Suprapubic skin (tissue), 4 donors: ENCODE data around the gene TAF4B. TPM values are rescaled to one million over a fixed set of nuclear protein-coding genes. Genes with fewer than 3 reads are reported as not detected.

Experiments used
- DNase-seq, 2 donors: peaks; one replicate each; pipeline ENCODE4 v3.0.0-alpha.2; 2019; ENCODE audit warnings: low spot score in 2 of 2
- H3K27ac ChIP-seq: fragments of 200-600 bp; sonication (generic); one replicate; pipeline ENCODE4 v1.5.1; 2019
- H3K27me3 ChIP-seq: fragments of 200-600 bp; sonication (generic); one replicate; pipeline ENCODE4 v1.5.1; 2019
- H3K36me3 ChIP-seq: fragments of 200-600 bp; sonication (generic); one replicate; pipeline ENCODE4 v1.5.1; 2019
- H3K4me1 ChIP-seq: fragments of 200-600 bp; sonication (generic); one replicate; pipeline ENCODE4 v1.5.1; 2019
- H3K4me3 ChIP-seq: fragments of 200-600 bp; sonication (generic); one replicate; pipeline ENCODE4 v1.5.1; 2019; ENCODE audit warnings: mild to moderate bottlenecking
- H3K9me3 ChIP-seq: fragments of 200-600 bp; sonication (generic); one replicate; pipeline ENCODE4 v1.5.1; 2019
- EP300 ChIP-seq: sonication (generic); formaldehyde crosslinking; IDR thresholded peaks from one replicate; pipeline ENCODE4 v1.6.1; 2017; ENCODE audit warnings: antibody characterized with exemption
- POLR2A ChIP-seq, 2 donors: fragments of 450-650 bp; IDR thresholded peaks; one replicate each; pipeline ENCODE4 v1.6.1; 2017; ENCODE audit warnings: antibody characterized with exemption in 2 of 2, mild to moderate bottlenecking in 2 of 2, moderate library complexity in 2 of 2
- POLR2AphosphoS5 ChIP-seq, 3 donors: sonication (generic); formaldehyde crosslinking; IDR thresholded peaks; one replicate each; pipeline ENCODE4 v1.6.1; 2017; ENCODE audit warnings: antibody characterized with exemption in 3 of 3
- WGBS: methylation state at CpG from one replicate; pipeline ENCODE4 v1.1.5; 2018; 5-methylcytosine and 5-hydroxymethylcytosine counted together
- total RNA-seq, 4 donors: library from RNA; depleted of rRNA; stranded (reverse); fragments of >200 nt; gene quantifications; one replicate each; pipeline ENCODE4 v1.1.0, GENCODE V29; 2016
- TF ChIP-seq, protein P1 (sequence below), 2 donors: fragments of 200-600 bp in 1 of 2; fragments of 450-650 bp in 1 of 2; sonication (generic) in 1 of 2; IDR thresholded peaks; one replicate each; pipeline ENCODE4 v1.5.1; 2016 to 2019; ENCODE audit warnings: antibody characterized with exemption in 2 of 2, mild to moderate bottlenecking in 1 of 2, moderate library complexity in 1 of 2

Gene TAF4B
- total RNA-seq, 4 donors from 2014 or later: 21.9 to 28.4 (median 23.4) TPM

- DNase-seq: no peak
- Histone ChIP-seq H3K4me1 (no peaks in the 10 kb centered on the region), H3K27me3 (no peaks in the 10 kb centered on the region), H3K36me3 (no peaks in the 10 kb centered on the region), H3K9me3 (no peaks in the 10 kb centered on the region), H3K27ac (no peak overlapping the region), H3K4me3 (no peak overlapping the region)
- TF ChIP-seq EP300 (no peak), POLR2AphosphoS5 (IDR thresholded peaks at IDR 0.05) (no peak), POLR2A (IDR thresholded peaks at IDR 0.05) (no peak)
- TF ChIP-seq, protein P1, sequence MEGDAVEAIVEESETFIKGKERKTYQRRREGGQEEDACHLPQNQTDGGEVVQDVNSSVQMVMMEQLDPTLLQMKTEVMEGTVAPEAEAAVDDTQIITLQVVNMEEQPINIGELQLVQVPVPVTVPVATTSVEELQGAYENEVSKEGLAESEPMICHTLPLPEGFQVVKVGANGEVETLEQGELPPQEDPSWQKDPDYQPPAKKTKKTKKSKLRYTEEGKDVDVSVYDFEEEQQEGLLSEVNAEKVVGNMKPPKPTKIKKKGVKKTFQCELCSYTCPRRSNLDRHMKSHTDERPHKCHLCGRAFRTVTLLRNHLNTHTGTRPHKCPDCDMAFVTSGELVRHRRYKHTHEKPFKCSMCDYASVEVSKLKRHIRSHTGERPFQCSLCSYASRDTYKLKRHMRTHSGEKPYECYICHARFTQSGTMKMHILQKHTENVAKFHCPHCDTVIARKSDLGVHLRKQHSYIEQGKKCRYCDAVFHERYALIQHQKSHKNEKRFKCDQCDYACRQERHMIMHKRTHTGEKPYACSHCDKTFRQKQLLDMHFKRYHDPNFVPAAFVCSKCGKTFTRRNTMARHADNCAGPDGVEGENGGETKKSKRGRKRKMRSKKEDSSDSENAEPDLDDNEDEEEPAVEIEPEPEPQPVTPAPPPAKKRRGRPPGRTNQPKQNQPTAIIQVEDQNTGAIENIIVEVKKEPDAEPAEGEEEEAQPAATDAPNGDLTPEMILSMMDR (IDR thresholded peaks at IDR 0.05): no peak
- WGBS: 67% methylated on average over 4 of the region's 4 CpGs
These were observed 16.1 kb upstream of the TAF4B start for GRCh38 chr18:26210147-26210546.

- H3K4me1 ChIP-seq: no peaks in the 10 kb centered on the region
- 47% methylated on average over 7 of the region's 7 CpGs for WGBS
- TF ChIP-seq POLR2AphosphoS5 (IDR thresholded peaks at IDR 0.05) (no peak), EP300 (no peak), POLR2A (IDR thresholded peaks at IDR 0.05) (no peak)
- TF ChIP-seq, protein P1 (IDR thresholded peaks at IDR 0.05): no peak
- no peak overlapping the region for H3K4me3 ChIP-seq
- H3K9me3 ChIP-seq: no peaks in the 10 kb centered on the region
- no peaks in the 10 kb centered on the region for H3K27me3 ChIP-seq
- no peak overlapping the region for H3K27ac ChIP-seq
- DNase-seq: no peak
- H3K36me3 ChIP-seq: no peaks in the 10 kb centered on the region
These were observed 10.8 kb upstream of the TAF4B start for GRCh38 chr18:26215247-26215970.

DNA sequence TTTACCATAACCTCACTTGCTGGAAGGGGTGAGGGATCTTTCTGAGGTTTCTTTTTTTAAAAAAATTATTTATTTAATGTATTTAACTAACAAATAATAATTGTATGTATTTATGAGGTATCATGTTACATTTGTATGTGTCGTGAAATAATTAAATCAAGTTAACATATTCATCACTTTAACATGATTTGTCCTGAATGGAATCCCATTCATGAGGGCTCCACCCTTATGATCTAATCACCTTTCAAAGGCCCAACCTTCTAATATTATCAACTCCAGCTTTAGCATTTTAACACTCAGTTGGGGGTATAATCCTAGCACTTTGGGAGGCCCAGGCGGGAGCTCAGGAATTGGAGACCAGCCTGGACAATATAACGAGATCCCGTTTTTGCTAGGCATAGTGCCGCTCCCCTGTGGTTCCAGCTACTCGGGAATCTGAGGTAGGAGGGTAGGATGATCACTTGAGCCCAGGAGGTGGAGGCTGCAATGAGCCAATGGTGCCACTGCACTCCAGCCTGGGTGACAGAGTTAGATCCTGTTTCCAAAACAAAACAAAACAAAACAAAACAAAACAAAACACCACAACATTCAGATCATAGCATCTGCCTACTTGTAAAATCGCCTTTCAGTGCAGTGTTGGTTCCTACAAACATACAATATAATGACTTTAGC lies 1.1 kb upstream of the TAF4B start:
- no peaks in the 10 kb centered on the region for H3K9me3 ChIP-seq
- no peaks in the 10 kb centered on the region for H3K27me3 ChIP-seq
- no peaks in the 10 kb centered on the region for H3K36me3 ChIP-seq
- no peak for DNase-seq
- H3K27ac ChIP-seq: no peak overlapping the region
- TF ChIP-seq EP300 (no peak), POLR2A (IDR thresholded peaks at IDR 0.05) (no peak), POLR2AphosphoS5 (IDR thresholded peaks at IDR 0.05) (no peak)
- TF ChIP-seq, protein P1 (IDR thresholded peaks at IDR 0.05): no peak
- H3K4me3 ChIP-seq: no peak overlapping the region
- WGBS: 63% methylated on average over 7 of the region's 7 CpGs
- H3K4me1 ChIP-seq: peaks cover 26% of the 10 kb centered on the region

GRCh38 chr18:26225915-26226228 lies 373 bp upstream of the TAF4B start:
- 9% methylated on average over 8 of the region's 8 CpGs for WGBS
- no peak for DNase-seq
- Histone ChIP-seq H3K36me3 (no peaks in the 10 kb centered on the region), H3K9me3 (no peaks in the 10 kb centered on the region), H3K4me1 (peaks cover 26% of the 10 kb centered on the region), H3K27ac (peak overlapping the region; percentile 88), H3K4me3 (peak overlapping the region; percentile 99), H3K27me3 (no peaks in the 10 kb centered on the region)
- TF ChIP-seq EP300: no peak
- no peak for TF ChIP-seq POLR2AphosphoS5 (IDR thresholded peaks at IDR 0.05)
- TF ChIP-seq POLR2A (IDR thresholded peaks at IDR 0.05): no peak
- TF ChIP-seq, protein P1 (IDR thresholded peaks at IDR 0.05): no peak

- H3K36me3 ChIP-seq: no peaks in the 10 kb centered on the region
- TF ChIP-seq, protein P1 (IDR thresholded peaks at IDR 0.05): no peak
- TF ChIP-seq POLR2AphosphoS5 (IDR thresholded peaks at IDR 0.05) (no peak), POLR2A (IDR thresholded peaks at IDR 0.05) (no peak), EP300 (no peak)
- DNase-seq: no peak
- H3K27me3 ChIP-seq: no peaks in the 10 kb centered on the region
- peak overlapping the region; percentile 88 for H3K27ac ChIP-seq
- H3K4me3 ChIP-seq: peak overlapping the region; percentile 99
- 13% methylated on average over 27 of the region's 28 CpGs for WGBS
- no peaks in the 10 kb centered on the region for H3K9me3 ChIP-seq
- H3K4me1 ChIP-seq: peaks cover 26% of the 10 kb centered on the region
These were observed 916 bp downstream of the TAF4B start for GRCh38 chr18:26227051-26227670.
